GM21723 (cell line): ENCODE results near the gene TPSG1.
"Not testable (repeated sequence)": the region's sequence is repeated elsewhere in the genome, so short reads cannot be mapped to it uniquely, and the experiment has no call there.

Experiments used
- ATAC-seq: cut with Tn5 transposase; IDR thresholded peaks from one replicate; pipeline ENCODE4 v1.9.1; 2021; ENCODE audit warnings: mild to moderate bottlenecking, moderate library complexity; ENCODE audit not compliant: unreplicated experiment

TPSG1 gene

GRCh38 chr16:1232049-1232748 is 7.1 kb upstream of the TPSG1 start:
- ATAC-seq, result not testable (repeated sequence)

- ATAC-seq, result not testable (repeated sequence)
Observed at GRCh38 chr16:1231301-1231700, 6.2 kb upstream of the TPSG1 start.

GRCh38 chr16:1230471-1231212 is 5.6 kb upstream of the TPSG1 start:
- not testable (repeated sequence) for ATAC-seq

- not testable (repeated sequence) for ATAC-seq
Observed at GRCh38 chr16:1230084-1230470, 5.0 kb upstream of the TPSG1 start, which contains the start of gene TPSB2. Gene TPSB2, minus strand, starts transcription at chr16:1230184. Its CDS starts 233 bp downstream, at chr16:1229951.

GRCh38 chr16:1229476-1229875 is 4.4 kb upstream of the TPSG1 start:
- not testable (repeated sequence) for ATAC-seq

- ATAC-seq, result not testable (repeated sequence)
Observed at GRCh38 chr16:1228227-1228626, 3.2 kb upstream of the TPSG1 start.

- ATAC-seq, result not testable (repeated sequence)
Observed at GRCh38 chr16:1226692-1227091, 1.6 kb upstream of the TPSG1 start.

GRCh38 chr16:1225728-1226311 is 752 bp upstream of the TPSG1 start:
- ATAC-seq, result not testable (repeated sequence)

GRCh38 chr16:1224558-1224957 is 510 bp downstream of the TPSG1 start:
- ATAC-seq, result no peak

GRCh38 chr16:1223355-1224214 is 1.5 kb downstream of the TPSG1 start:
- ATAC-seq, result no peak

- no peak for ATAC-seq
Observed at GRCh38 chr16:1222553-1223354, 2.3 kb downstream of the TPSG1 start.

- ATAC-seq, result no peak
Observed at GRCh38 chr16:1221628-1222552, 3.2 kb downstream of the TPSG1 start.

- ATAC-seq, result no peak
Observed at GRCh38 chr16:1220841-1221627, 4.0 kb downstream of the TPSG1 start.

GRCh38 chr16:1220098-1220728 is 4.9 kb downstream of the TPSG1 start:
- no peak for ATAC-seq

GRCh38 chr16:1218930-1219611 is 6.0 kb downstream of the TPSG1 start:
- ATAC-seq, result no peak

GRCh38 chr16:1218061-1218929 is 6.8 kb downstream of the TPSG1 start:
- ATAC-seq, result no peak
